K562 (cell line): ENCODE measurements around the gene HNRNPLL. TPM values are rescaled to one million over a fixed set of nuclear protein-coding genes. Genes with fewer than 3 reads are reported as not detected.

Source experiments
- ATF7 ChIP-seq: fragments of 450-650 bp; IDR thresholded peaks from 2 replicates; pipeline ENCODE4 v1.7.1; 2014; ENCODE audit warnings: mild to moderate bottlenecking, moderate library complexity
- CBFB ChIP-seq: sonication (generic); formaldehyde crosslinking; IDR thresholded peaks from 2 replicates; pipeline ENCODE4 v1.4.0; 2020; ENCODE audit warnings: mild to moderate bottlenecking, missing genetic modification reagents
- FOS ChIP-seq: IDR thresholded peaks from 3 replicates; pipeline ENCODE4 v1.6.1; 2011; ENCODE audit not compliant: insufficient read length; ENCODE audit errors: extremely low read depth
- GATAD2B ChIP-seq: fragments of 450-650 bp; IDR thresholded peaks from 2 replicates; pipeline ENCODE4 v1.6.1; 2017; ENCODE audit warnings: mild to moderate bottlenecking, borderline replicate concordance
- MYNN ChIP-seq, 2 experiments: sonication (generic); formaldehyde crosslinking in 1 of 2; IDR thresholded peaks; 2 replicates each; pipeline versions ENCODE4 v1.5.0 to v1.6.1; 2016 to 2020; ENCODE audit warnings: antibody characterized with exemption in 1 of 2, missing genetic modification reagents in 1 of 2
- NR4A1 ChIP-seq, 2 experiments: fragments of 250-450 bp in 1 of 2; fragments of 450-650 bp in 1 of 2; sonication (Bioruptor Pico) in 1 of 2; IDR thresholded peaks; 2 replicates each; pipeline versions ENCODE4 v1.4.0 to v1.6.1; 2016 to 2020; ENCODE audit warnings: mild to moderate bottlenecking in 2 of 2, missing compliant biosample characterization in 1 of 2, missing genetic modification characterization in 1 of 2, moderate library complexity in 1 of 2
- RBBP5 ChIP-seq: fragments of 200-600 bp; sonication (generic); IDR thresholded peaks from 2 replicates; pipeline ENCODE4 v1.6.1; 2012; ENCODE audit warnings: borderline replicate concordance, mild to moderate bottlenecking, low read length, control low read depth, inconsistent platforms; ENCODE audit not compliant: insufficient read depth, poor library complexity, severe bottlenecking
- TCF7 ChIP-seq: sonication (generic); IDR thresholded peaks from 2 replicates; pipeline ENCODE4 v1.6.1; 2016; ENCODE audit warnings: antibody characterized with exemption, borderline replicate concordance
- YY1 ChIP-seq, 3 experiments: IDR thresholded peaks; 2 replicates each; pipeline ENCODE4 v1.6.1; 2011; ENCODE audit warnings: low read length in 2 of 3, mild to moderate bottlenecking in 2 of 3, moderate library complexity in 2 of 3, borderline replicate concordance in 1 of 3, control low read depth in 1 of 3, low read depth in 1 of 3; ENCODE audit not compliant: insufficient read depth in 3 of 3, insufficient replicate concordance in 2 of 3, control insufficient read depth in 1 of 3, insufficient read length in 1 of 3; ENCODE audit errors: extremely low read depth in 1 of 3
- ZFP30 ChIP-seq: fragments of 250-450 bp; sonication (Bioruptor Pico); IDR thresholded peaks from 2 replicates; pipeline ENCODE4 v1.8.0; 2022; ENCODE audit warnings: moderate library complexity, mild to moderate bottlenecking, inconsistent platforms, borderline replicate concordance
- ZNF184 ChIP-seq: sonication (generic); formaldehyde crosslinking; IDR thresholded peaks from 2 replicates; pipeline ENCODE4 v1.5.0; 2020; ENCODE audit warnings: missing genetic modification reagents
- ZNF584 ChIP-seq: fragments of 200-800 bp; sonication (Bioruptor generic); IDR thresholded peaks from 2 replicates; pipeline ENCODE4 v1.6.1; 2016; ENCODE audit warnings: low read depth, mild to moderate bottlenecking, missing genetic modification characterization, missing compliant biosample characterization
- polyA plus RNA-seq, 8 experiments: library from polyadenylated mRNA; depleted of rRNA in 4 of 8; stranded (reverse) in 5 of 8; unstranded in 3 of 8; fragments of >200 nt; fragmentation: Nextera tagmentation in 2 of 8; fragmentation: Illumina TruSeq in 1 of 8; extraction: Ambion mirVana in 2 of 8; extraction: Trizol in 1 of 8; gene quantifications; 2 replicates each; pipeline versions ENCODE4 v1.2.1 to v1.2.3, GENCODE V29; 2011 to 2014; ENCODE audit warnings: inconsistent platforms in 1 of 8, missing spikeins in 1 of 8
- total RNA-seq, 7 experiments: library from RNA; depleted of rRNA in 6 of 7; stranded (reverse); fragments of >200 nt in 6 of 7; fragmentation: Illumina TruSeq in 2 of 7; extraction: Trizol in 2 of 7; gene quantifications; 2 replicates each; pipeline versions ENCODE4 v1.2.1 to v1.2.3, GENCODE V29; 2011 to 2021; ENCODE audit warnings: low replicate concordance in 1 of 7
- TF ChIP-seq, protein P1 (sequence below): sonication (generic); formaldehyde crosslinking; IDR thresholded peaks from 2 replicates; pipeline ENCODE4 v1.8.0; 2023; ENCODE audit warnings: missing genetic modification reagents, mild to moderate bottlenecking, borderline replicate concordance
- TF ChIP-seq, protein P2 (sequence below), 2 experiments: IDR thresholded peaks; 2 replicates each; pipeline ENCODE4 v1.6.1; 2012; ENCODE audit warnings: improper control_type of control experiment in 2 of 2, low read depth in 2 of 2, low read length in 2 of 2, borderline replicate concordance in 1 of 2
- TF ChIP-seq, protein P3 (sequence below): fragments of 450-650 bp; IDR thresholded peaks from 2 replicates; pipeline ENCODE4 v1.6.1; 2017; ENCODE audit warnings: antibody characterized with exemption

The HNRNPLL gene
- total and polyA plus RNA-seq, 9 of the 15 experiments (the other 6 are each of a cell fraction or from before 2014, with no cell fraction given) = 19.8 to 135 (median 57.8) TPM

DNA sequence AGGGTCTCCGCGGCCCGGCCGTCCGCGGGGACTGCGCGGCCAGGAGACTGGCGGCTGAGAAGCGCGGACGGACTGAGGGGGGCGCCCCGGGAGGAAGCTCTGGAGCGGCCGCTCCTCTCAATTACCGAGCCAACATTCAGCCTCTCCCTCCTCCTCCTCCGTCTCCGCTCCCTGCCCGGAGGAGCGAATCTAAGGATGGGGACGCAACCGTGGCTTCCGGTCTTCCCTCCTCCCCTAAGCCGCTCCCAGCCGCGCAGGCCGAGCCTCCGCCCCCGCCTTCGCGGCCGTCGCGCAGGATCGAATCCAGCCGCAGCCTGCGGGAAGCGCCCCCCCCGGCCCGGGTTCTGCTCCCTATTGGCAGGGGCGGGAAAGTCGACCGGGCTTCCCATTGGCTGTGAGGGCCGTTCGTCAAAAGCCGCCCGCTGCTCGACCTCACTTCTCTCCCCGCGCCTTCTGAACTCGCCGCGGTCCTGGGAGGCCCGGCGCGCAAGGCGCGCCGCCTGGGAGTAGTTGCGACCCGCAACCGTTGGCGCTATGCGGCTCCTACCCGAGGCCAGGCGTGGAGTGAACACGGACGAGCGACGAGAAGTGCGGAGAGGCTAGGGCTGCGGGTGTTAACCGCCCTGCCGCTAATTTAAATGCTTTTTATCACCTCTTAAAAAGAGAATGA lies at the start of gene HNRNPLL (continued):
- TF ChIP-seq, protein P1, sequence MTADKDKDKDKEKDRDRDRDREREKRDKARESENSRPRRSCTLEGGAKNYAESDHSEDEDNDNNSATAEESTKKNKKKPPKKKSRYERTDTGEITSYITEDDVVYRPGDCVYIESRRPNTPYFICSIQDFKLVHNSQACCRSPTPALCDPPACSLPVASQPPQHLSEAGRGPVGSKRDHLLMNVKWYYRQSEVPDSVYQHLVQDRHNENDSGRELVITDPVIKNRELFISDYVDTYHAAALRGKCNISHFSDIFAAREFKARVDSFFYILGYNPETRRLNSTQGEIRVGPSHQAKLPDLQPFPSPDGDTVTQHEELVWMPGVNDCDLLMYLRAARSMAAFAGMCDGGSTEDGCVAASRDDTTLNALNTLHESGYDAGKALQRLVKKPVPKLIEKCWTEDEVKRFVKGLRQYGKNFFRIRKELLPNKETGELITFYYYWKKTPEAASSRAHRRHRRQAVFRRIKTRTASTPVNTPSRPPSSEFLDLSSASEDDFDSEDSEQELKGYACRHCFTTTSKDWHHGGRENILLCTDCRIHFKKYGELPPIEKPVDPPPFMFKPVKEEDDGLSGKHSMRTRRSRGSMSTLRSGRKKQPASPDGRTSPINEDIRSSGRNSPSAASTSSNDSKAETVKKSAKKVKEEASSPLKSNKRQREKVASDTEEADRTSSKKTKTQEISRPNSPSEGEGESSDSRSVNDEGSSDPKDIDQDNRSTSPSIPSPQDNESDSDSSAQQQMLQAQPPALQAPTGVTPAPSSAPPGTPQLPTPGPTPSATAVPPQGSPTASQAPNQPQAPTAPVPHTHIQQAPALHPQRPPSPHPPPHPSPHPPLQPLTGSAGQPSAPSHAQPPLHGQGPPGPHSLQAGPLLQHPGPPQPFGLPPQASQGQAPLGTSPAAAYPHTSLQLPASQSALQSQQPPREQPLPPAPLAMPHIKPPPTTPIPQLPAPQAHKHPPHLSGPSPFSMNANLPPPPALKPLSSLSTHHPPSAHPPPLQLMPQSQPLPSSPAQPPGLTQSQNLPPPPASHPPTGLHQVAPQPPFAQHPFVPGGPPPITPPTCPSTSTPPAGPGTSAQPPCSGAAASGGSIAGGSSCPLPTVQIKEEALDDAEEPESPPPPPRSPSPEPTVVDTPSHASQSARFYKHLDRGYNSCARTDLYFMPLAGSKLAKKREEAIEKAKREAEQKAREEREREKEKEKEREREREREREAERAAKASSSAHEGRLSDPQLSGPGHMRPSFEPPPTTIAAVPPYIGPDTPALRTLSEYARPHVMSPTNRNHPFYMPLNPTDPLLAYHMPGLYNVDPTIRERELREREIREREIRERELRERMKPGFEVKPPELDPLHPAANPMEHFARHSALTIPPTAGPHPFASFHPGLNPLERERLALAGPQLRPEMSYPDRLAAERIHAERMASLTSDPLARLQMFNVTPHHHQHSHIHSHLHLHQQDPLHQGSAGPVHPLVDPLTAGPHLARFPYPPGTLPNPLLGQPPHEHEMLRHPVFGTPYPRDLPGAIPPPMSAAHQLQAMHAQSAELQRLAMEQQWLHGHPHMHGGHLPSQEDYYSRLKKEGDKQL = no peak
- TF ChIP-seq, protein P2, sequence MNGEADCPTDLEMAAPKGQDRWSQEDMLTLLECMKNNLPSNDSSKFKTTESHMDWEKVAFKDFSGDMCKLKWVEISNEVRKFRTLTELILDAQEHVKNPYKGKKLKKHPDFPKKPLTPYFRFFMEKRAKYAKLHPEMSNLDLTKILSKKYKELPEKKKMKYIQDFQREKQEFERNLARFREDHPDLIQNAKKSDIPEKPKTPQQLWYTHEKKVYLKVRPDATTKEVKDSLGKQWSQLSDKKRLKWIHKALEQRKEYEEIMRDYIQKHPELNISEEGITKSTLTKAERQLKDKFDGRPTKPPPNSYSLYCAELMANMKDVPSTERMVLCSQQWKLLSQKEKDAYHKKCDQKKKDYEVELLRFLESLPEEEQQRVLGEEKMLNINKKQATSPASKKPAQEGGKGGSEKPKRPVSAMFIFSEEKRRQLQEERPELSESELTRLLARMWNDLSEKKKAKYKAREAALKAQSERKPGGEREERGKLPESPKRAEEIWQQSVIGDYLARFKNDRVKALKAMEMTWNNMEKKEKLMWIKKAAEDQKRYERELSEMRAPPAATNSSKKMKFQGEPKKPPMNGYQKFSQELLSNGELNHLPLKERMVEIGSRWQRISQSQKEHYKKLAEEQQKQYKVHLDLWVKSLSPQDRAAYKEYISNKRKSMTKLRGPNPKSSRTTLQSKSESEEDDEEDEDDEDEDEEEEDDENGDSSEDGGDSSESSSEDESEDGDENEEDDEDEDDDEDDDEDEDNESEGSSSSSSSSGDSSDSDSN (IDR thresholded peaks at IDR 0.05; ENCODE audit: borderline replicate concordance in 1 of 2, low read depth in 2 of 2, low read length in 2 of 2) = peak; percentile 98
- TF ChIP-seq ZNF584 (CRISPR knock-in tag) (no peak), CBFB (CRISPR knock-in tag) (no peak), MYNN (IDR thresholded peaks at IDR 0.05) (no peak; the same call in 1 of the 2 replicates), MYNN (CRISPR knock-in tag; IDR thresholded peaks at IDR 0.05) (no peak), RBBP5 (peak; percentile 43), GATAD2B (peak; percentile 87), FOS (peak; percentile 88), YY1 (IDR thresholded peaks at IDR 0.05; ENCODE audit: borderline replicate concordance in 1 of 3, control insufficient read depth in 1 of 3, extremely low read depth in 1 of 3, insufficient read depth in 3 of 3, insufficient read length in 1 of 3, insufficient replicate concordance in 2 of 3, low read depth in 1 of 3, low read length in 2 of 3) (peak in 2 of 3 experiments; percentile 49 to 59), TCF7 (no peak), ZNF184 (no peak), NR4A1 (CRISPR knock-in tag; IDR thresholded peaks at IDR 0.05) (no peak), NR4A1 (tag; IDR thresholded peaks at IDR 0.05) (no peak), ATF7 (peak; percentile 69), ZFP30 (CRISPR knock-in tag) (no peak)
- TF ChIP-seq, protein P3, sequence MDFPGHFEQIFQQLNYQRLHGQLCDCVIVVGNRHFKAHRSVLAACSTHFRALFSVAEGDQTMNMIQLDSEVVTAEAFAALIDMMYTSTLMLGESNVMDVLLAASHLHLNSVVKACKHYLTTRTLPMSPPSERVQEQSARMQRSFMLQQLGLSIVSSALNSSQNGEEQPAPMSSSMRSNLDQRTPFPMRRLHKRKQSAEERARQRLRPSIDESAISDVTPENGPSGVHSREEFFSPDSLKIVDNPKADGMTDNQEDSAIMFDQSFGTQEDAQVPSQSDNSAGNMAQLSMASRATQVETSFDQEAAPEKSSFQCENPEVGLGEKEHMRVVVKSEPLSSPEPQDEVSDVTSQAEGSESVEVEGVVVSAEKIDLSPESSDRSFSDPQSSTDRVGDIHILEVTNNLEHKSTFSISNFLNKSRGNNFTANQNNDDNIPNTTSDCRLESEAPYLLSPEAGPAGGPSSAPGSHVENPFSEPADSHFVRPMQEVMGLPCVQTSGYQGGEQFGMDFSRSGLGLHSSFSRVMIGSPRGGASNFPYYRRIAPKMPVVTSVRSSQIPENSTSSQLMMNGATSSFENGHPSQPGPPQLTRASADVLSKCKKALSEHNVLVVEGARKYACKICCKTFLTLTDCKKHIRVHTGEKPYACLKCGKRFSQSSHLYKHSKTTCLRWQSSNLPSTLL = no peak
